K562 (cell line): ENCODE data around the gene PTRH1. TPM values are rescaled to one million over a fixed set of nuclear protein-coding genes. Genes with fewer than 3 reads are reported as not detected.
A peak's percentile ranks its signal among the peaks of the same experiment; 100 is the strongest.

Experiments used
- BRCA1 ChIP-seq, 2 experiments: fragments of 450-650 bp in 1 of 2; sonication (generic) in 1 of 2; formaldehyde crosslinking in 1 of 2; IDR thresholded peaks; 2 replicates each; pipeline versions ENCODE4 v1.5.0 to v1.6.1; 2017 to 2020; ENCODE audit warnings: mild to moderate bottlenecking in 1 of 2, missing genetic modification reagents in 1 of 2
- CHD2 ChIP-seq: IDR thresholded peaks from 2 replicates; pipeline ENCODE4 v1.6.1; 2011; ENCODE audit warnings: low read depth, low read length
- CREM ChIP-seq: IDR thresholded peaks from 2 replicates; pipeline ENCODE4 v1.6.1; 2014; ENCODE audit warnings: antibody characterized with exemption, low read depth
- CXXC5 ChIP-seq: fragments of 250-450 bp; sonication (Bioruptor Pico); IDR thresholded peaks from 2 replicates; pipeline ENCODE4 v1.8.0; 2022; ENCODE audit warnings: inconsistent platforms, mild to moderate bottlenecking, moderate library complexity
- GATAD2A ChIP-seq: fragments of 450-650 bp; IDR thresholded peaks from 2 replicates; pipeline ENCODE4 v1.6.1; 2017
- HDAC2 ChIP-seq: fragments of 450-650 bp; IDR thresholded peaks from 2 replicates; pipeline ENCODE4 v1.6.1; 2016; ENCODE audit warnings: mild to moderate bottlenecking
- HDGF ChIP-seq: fragments of 450-650 bp; IDR thresholded peaks from 2 replicates; pipeline ENCODE4 v1.6.1; 2016
- HLTF ChIP-seq: fragments of 450-650 bp; IDR thresholded peaks from 2 replicates; pipeline ENCODE4 v1.6.1; 2016
- HNRNPL ChIP-seq: fragments of 200-400 bp; formaldehyde crosslinking; IDR thresholded peaks from 2 replicates; pipeline ENCODE4 v1.6.1; 2017; ENCODE audit warnings: low read depth, mild to moderate bottlenecking, low read length
- KDM5B ChIP-seq: fragments of 200-600 bp; sonication (generic); IDR thresholded peaks from 2 replicates; pipeline ENCODE4 v1.6.1; 2012; ENCODE audit warnings: low read depth, mild to moderate bottlenecking, moderate library complexity, low read length, control low read depth, inconsistent platforms; ENCODE audit not compliant: insufficient replicate concordance
- L3MBTL2 ChIP-seq: fragments of 450-650 bp; IDR thresholded peaks from 2 replicates; pipeline ENCODE4 v1.6.1; 2016; ENCODE audit warnings: mild to moderate bottlenecking, moderate library complexity
- NCOA4 ChIP-seq: fragments of 450-650 bp; IDR thresholded peaks from 2 replicates; pipeline ENCODE4 v1.6.1; 2018; ENCODE audit warnings: mild to moderate bottlenecking; ENCODE audit not compliant: partially characterized antibody
- PPARD ChIP-seq: fragments of 250-450 bp; sonication (Bioruptor Pico); IDR thresholded peaks from 2 replicates; pipeline ENCODE4 v1.8.0; 2022; ENCODE audit warnings: inconsistent platforms, mild to moderate bottlenecking, moderate library complexity
- PRPF4 ChIP-seq: fragments of 200-400 bp; formaldehyde crosslinking; IDR thresholded peaks from one replicate; pipeline ENCODE4 v1.6.1; 2017; ENCODE audit warnings: low read length, low read depth, mild to moderate bottlenecking; ENCODE audit not compliant: insufficient read depth, poor library complexity, severe bottlenecking
- RBM15 ChIP-seq: fragments of 200-400 bp; formaldehyde crosslinking; IDR thresholded peaks from 2 replicates; pipeline ENCODE4 v1.6.1; 2018; ENCODE audit warnings: mild to moderate bottlenecking, low read length, moderate library complexity; ENCODE audit not compliant: insufficient read depth
- RBM25 ChIP-seq: fragments of 200-400 bp; formaldehyde crosslinking; IDR thresholded peaks from 2 replicates; pipeline ENCODE4 v1.6.1; 2018; ENCODE audit warnings: low read length, low read depth, moderate library complexity; ENCODE audit not compliant: severe bottlenecking
- RUNX1 ChIP-seq: sonication (generic); IDR thresholded peaks from 2 replicates; pipeline ENCODE4 v1.6.1; 2016; ENCODE audit warnings: antibody characterized with exemption, low read depth
- TCF7L2 ChIP-seq: fragments of 150-350 bp; IDR thresholded peaks from 2 replicates; pipeline ENCODE4 v1.6.1; 2016; ENCODE audit warnings: low read depth, mild to moderate bottlenecking, low read length, moderate library complexity
- U2AF1 ChIP-seq: fragments of 200-400 bp; formaldehyde crosslinking; optimal IDR thresholded peaks from 2 replicates; pipeline ENCODE3; 2017; ENCODE audit warnings: mild to moderate bottlenecking, low read depth, low read length, moderate library complexity
- ZNF124 ChIP-seq: sonication (generic); formaldehyde crosslinking; IDR thresholded peaks from 2 replicates; pipeline ENCODE4 v1.8.1; 2022; ENCODE audit warnings: missing genetic modification reagents
- ZNF253 ChIP-seq: fragments of 250-450 bp; sonication (Bioruptor Pico); conservative IDR thresholded peaks from 2 replicates; pipeline ENCODE4 v1.6.1; 2021; ENCODE audit warnings: mild to moderate bottlenecking
- ZNF354B ChIP-seq: fragments of 250-450 bp; sonication (Bioruptor Pico); IDR thresholded peaks from 2 replicates; pipeline ENCODE4 v1.4.0; 2020
- ZNF431 ChIP-seq: sonication (generic); formaldehyde crosslinking; IDR thresholded peaks from 2 replicates; pipeline ENCODE4 v1.8.0; 2022; ENCODE audit warnings: mild to moderate bottlenecking, missing genetic modification reagents
- ZNF449 ChIP-seq: fragments of 250-450 bp; sonication (Bioruptor Pico); IDR thresholded peaks from 2 replicates; pipeline ENCODE4 v1.8.0; 2022; ENCODE audit warnings: moderate library complexity, mild to moderate bottlenecking, inconsistent platforms
- ZNF584 ChIP-seq: fragments of 200-800 bp; sonication (Bioruptor generic); IDR thresholded peaks from 2 replicates; pipeline ENCODE4 v1.6.1; 2016; ENCODE audit warnings: low read depth, mild to moderate bottlenecking, missing genetic modification characterization, missing compliant biosample characterization
- ZNF830 ChIP-seq: fragments of 250-450 bp; sonication (Bioruptor Pico); IDR thresholded peaks from 2 replicates; pipeline ENCODE4 v1.5.0; 2021; ENCODE audit warnings: mild to moderate bottlenecking
- ZSCAN32 ChIP-seq: fragments of 450-650 bp; formaldehyde crosslinking; IDR thresholded peaks from 2 replicates; pipeline ENCODE4 v1.4.0; 2020; ENCODE audit warnings: mild to moderate bottlenecking, moderate library complexity
- polyA plus RNA-seq, 8 experiments: library from polyadenylated mRNA; depleted of rRNA in 4 of 8; stranded (reverse) in 5 of 8; unstranded in 3 of 8; fragments of >200 nt; fragmentation: Nextera tagmentation in 2 of 8; fragmentation: Illumina TruSeq in 1 of 8; extraction: Ambion mirVana in 2 of 8; extraction: Trizol in 1 of 8; gene quantifications; 2 replicates each; pipeline versions ENCODE4 v1.2.1 to v1.2.3, GENCODE V29; 2011 to 2014; ENCODE audit warnings: inconsistent platforms in 1 of 8, missing spikeins in 1 of 8
- total RNA-seq, 7 experiments: library from RNA; depleted of rRNA in 6 of 7; stranded (reverse); fragments of >200 nt in 6 of 7; fragmentation: Illumina TruSeq in 2 of 7; extraction: Trizol in 2 of 7; gene quantifications; 2 replicates each; pipeline versions ENCODE4 v1.2.1 to v1.2.3, GENCODE V29; 2011 to 2021; ENCODE audit warnings: low replicate concordance in 1 of 7
- TF ChIP-seq, protein P1 (sequence below): sonication (generic); formaldehyde crosslinking; IDR thresholded peaks from 2 replicates; pipeline ENCODE4 v1.8.1; 2023; ENCODE audit warnings: mild to moderate bottlenecking, missing genetic modification reagents

Gene PTRH1
- total and polyA plus RNA-seq, 9 of the 15 experiments (the other 6 are each of a cell fraction or from before 2014, with no cell fraction given): 0.63 to 43.1 (median 5.7) TPM

DNA sequence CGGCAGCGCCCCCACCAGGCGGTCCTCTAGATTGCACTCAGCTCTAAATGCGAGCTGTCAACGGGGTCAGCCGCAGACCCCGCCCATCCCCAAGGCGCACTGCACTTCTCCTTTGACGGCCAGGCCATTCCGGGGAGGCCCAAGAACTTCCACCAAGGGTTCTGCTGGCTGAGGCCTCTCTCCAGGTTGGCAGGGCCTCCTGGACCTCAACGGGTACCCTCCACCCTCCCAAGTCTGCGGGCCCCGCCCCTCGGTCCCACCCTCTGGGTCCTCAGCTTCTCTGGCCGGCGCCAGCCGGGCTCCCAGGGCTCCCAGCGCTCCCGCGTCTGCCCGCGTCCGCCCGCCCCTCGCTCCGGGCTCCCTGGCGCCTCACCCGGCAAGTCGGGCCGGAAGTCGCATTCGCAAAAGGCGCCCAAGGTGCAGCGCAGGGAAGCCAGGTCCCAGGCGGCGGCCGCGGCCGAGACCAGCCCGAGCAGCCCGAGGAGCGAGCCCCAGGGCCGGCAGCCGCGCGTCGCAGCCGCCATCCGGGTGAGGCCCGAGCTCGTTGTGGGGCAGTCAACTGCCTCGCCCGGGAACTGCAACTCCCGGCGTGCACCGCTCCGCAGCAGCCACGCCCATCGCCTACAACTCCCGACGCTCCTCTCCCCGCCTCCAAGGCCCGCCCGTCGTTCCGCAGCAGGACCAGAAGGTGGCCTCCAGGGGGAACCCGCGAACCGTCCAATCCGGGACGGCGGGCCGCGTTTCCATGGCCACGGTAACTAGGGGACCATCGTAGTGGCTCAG is 19.5 kb upstream of the PTRH1 start, which contains the start of gene TOR2A (continued):
- TF ChIP-seq RBM15: no peak
- no peak for TF ChIP-seq PPARD
- no peak; the same call in 1 of the 2 replicates for TF ChIP-seq ZNF431 (CRISPR knock-in tag)
- TF ChIP-seq KDM5B: peak; percentile 92
- TF ChIP-seq ZNF830 (CRISPR knock-in tag): no peak
- TF ChIP-seq GATAD2A: 0 out of 2 replicates have a peak, but pooled peaks have one; percentile 66
- TF ChIP-seq HLTF: no peak
- no peak for TF ChIP-seq TCF7L2
- TF ChIP-seq L3MBTL2: peak; percentile 68
- TF ChIP-seq U2AF1: peak; percentile 71
- no peak for TF ChIP-seq HNRNPL
- no peak for TF ChIP-seq ZNF449 (CRISPR knock-in tag)
- TF ChIP-seq ZNF584 (CRISPR knock-in tag): no peak
- no peak for TF ChIP-seq ZNF354B
- TF ChIP-seq ZNF253 (CRISPR knock-in tag): no peak
- TF ChIP-seq, protein P1, sequence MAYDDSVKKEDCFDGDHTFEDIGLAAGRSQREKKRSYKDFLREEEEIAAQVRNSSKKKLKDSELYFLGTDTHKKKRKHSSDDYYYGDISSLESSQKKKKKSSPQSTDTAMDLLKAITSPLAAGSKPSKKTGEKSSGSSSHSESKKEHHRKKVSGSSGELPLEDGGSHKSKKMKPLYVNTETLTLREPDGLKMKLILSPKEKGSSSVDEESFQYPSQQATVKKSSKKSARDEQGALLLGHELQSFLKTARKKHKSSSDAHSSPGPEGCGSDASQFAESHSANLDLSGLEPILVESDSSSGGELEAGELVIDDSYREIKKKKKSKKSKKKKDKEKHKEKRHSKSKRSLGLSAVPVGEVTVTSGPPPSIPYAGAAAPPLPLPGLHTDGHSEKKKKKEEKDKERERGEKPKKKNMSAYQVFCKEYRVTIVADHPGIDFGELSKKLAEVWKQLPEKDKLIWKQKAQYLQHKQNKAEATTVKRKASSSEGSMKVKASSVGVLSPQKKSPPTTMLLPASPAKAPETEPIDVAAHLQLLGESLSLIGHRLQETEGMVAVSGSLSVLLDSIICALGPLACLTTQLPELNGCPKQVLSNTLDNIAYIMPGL (CRISPR knock-in tag): peak; percentile 50; the same call in 1 of the 2 replicates
- TF ChIP-seq CHD2: peak; percentile 42
- TF ChIP-seq PRPF4: no peak
- no peak for TF ChIP-seq RUNX1
- TF ChIP-seq CXXC5 (CRISPR knock-in tag): peak; percentile 85
- TF ChIP-seq ZSCAN32 (CRISPR knock-in tag): no peak
- no peak for TF ChIP-seq NCOA4
- TF ChIP-seq BRCA1 (IDR thresholded peaks at IDR 0.05): no peak
- peak; percentile 67; the same call in 1 of the 2 replicates for TF ChIP-seq BRCA1 (CRISPR knock-in tag; IDR thresholded peaks at IDR 0.05)
- TF ChIP-seq ZNF124 (CRISPR knock-in tag): no peak
- TF ChIP-seq RBM25: no peak
- TF ChIP-seq HDAC2: peak; percentile 58
- TF ChIP-seq HDGF: no peak
- TF ChIP-seq CREM: peak; percentile 90
